Stimulated activated naive CD8-positive, alpha-beta T cell treated with anti-CD3 and anti-CD28 coated beads, Interleukin-15, amount 100 ng/mL, for 72 hours (primary cell): Measurements from ENCODE around the gene CCDC188.

Experiments
- ATAC-seq: fragments of 150-1000 bp; cut with Tn5 transposase; 2 replicates; pipeline ENCODE4 v1.10.0; 2021; ENCODE audit warnings: mild to moderate bottlenecking, moderate library complexity
- DNase-seq, 2 donors: peaks; one replicate each; pipeline ENCODE4 v3.0.0; 2021 to 2022
- H3K27ac Mint-ChIP-seq, 2 donors: one replicate each; pipeline ENCODE4 v1.8.0; 2022; ENCODE audit warnings: mild to moderate bottlenecking in 2 of 2, mixed read lengths in 2 of 2, moderate library complexity in 2 of 2
- H3K27me3 Mint-ChIP-seq: one replicate; pipeline ENCODE4 v1.8.0; 2022; ENCODE audit warnings: mixed read lengths
- H3K4me1 Mint-ChIP-seq: one replicate; pipeline ENCODE4 v1.8.0; 2022; ENCODE audit warnings: mild to moderate bottlenecking, mixed read lengths
- H3K4me3 Mint-ChIP-seq, 2 donors: one replicate each; pipeline ENCODE4 v1.8.0; 2022; ENCODE audit warnings: mild to moderate bottlenecking in 2 of 2, mixed read lengths in 2 of 2, moderate library complexity in 1 of 2
- H3K9me3 Mint-ChIP-seq, 2 donors: one replicate each; pipeline ENCODE4 v1.8.0; 2022; ENCODE audit warnings: mixed read lengths in 2 of 2

The CCDC188 gene

DNA sequence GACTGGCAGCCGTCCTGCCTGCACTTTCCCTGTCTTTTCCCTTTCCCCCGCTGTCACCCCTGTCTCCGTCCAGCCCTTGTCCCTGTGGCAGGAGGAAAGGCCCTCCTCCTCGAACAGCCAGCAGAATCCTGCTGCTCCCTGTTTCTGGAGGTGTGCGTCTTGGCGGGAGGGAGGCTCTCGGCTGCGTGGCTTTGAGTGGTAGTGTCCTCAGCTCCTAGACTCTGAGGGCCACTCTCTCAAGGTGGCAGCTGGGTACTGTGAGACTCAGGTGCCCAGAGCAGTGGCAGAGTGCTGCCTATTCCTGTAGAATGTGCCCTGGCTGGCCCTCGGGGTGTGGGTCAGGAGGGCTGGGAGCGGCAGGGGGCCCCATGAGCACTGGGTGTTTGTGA, 44.0 kb downstream of the CCDC188 start:
- Mint-ChIP-seq H3K4me1 (peaks cover 75% of the 10 kb centered on the region), H3K4me3 (no peak overlapping the region), H3K27me3 (no peaks in the 10 kb centered on the region), H3K27ac (peak overlapping the region in 1 of 2 donors; percentile 91), H3K9me3 (no peaks in the 10 kb centered on the region)
- ATAC-seq (no peak), DNase-seq (no peak)

DNA sequence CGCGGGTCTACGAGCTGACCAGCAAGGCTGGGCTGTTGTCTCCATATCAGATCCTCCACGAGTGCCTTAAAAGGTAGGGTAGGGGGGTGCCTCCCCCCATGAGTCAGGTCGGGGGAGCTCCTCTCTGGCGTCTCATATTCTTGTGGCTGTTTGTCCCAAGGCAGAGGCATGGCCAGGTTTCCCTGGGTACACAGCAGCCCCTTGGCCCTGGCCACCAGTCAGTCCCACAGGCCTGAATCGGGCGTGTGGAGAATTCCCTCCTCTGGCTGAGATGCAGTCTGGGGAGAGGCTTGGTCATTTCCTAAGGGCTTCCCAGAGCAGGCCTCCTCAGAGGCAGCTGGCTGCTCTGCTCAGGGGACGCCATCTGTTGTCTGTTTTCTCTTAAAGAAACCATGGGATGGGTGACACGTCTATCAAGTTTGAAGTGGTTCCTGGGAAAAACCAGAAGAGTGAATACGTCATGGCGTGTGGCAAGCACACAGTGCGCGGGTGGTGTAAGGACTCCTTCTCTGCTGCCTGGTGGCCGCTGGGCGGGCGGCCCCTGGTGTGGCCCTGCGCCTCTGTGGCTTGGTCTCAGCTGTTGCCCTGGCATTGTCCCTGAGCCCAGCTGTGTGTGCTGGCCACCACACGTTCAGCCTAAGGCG, 44.5 kb downstream of the CCDC188 start:
- H3K27me3 Mint-ChIP-seq = no peaks in the 10 kb centered on the region
- no peak overlapping the region for H3K4me3 Mint-ChIP-seq
- ATAC-seq (no peak), DNase-seq (no peak)
- no peaks in the 10 kb centered on the region for H3K9me3 Mint-ChIP-seq
- peak overlapping the region in 1 of 2 donors; percentile 91 for H3K27ac Mint-ChIP-seq
- peaks cover 75% of the 10 kb centered on the region for H3K4me1 Mint-ChIP-seq

DNA sequence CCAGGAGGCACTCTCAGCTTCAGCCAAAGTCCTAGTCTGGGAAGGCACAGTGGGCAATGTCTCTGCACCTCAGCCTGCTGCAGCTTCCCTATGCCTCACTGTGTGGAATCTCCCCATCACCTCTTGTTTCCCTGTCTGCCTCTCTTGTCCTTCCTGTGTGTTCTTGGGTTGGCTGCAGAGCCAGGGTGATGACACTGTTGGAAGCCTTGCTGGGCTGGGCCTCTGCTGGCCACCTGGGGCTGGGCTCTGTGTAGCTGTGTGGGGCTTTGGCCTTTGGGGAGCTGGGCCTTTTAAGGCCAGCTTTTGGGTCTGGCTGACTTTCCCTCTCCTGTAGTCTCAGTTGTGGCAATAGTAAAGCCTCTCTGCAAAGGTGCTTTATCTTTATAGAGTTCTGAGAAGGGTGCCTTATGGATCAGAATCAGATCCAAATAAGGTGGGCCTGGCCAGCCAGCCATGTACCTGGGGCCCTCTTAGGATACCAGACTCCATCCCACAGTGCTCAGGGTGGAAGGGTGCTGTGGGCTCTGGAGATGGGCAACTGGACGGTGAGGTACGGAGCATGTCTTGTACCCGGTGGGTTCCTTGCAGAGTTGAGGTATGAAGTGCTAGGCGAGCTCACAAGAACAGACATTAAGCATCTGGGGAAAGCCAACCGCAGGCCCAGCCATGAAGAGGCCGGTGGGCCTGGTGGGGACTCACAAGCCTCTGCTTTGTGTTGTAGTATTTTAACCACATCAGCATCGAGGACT, 45.2 kb downstream of the CCDC188 start:
- Mint-ChIP-seq H3K27ac (peak overlapping the region in 1 of 2 donors; percentile 65), H3K4me3 (no peak overlapping the region)

GRCh38 chr22:20102203-20102780, 48.6 kb downstream of the CCDC188 start:
- Mint-ChIP-seq H3K27ac (peak overlapping the region in 1 of 2 donors; percentile 67), H3K4me3 (peak overlapping the region in 1 of 2 donors; percentile 40), H3K9me3 (peaks cover under 1 to 4% of the 10 kb centered on the region in 2 donors), H3K4me1 (peaks cover 87% of the 10 kb centered on the region), H3K27me3 (no peaks in the 10 kb centered on the region)
- ATAC-seq = no peak
- DNase-seq = no peak

More for the DNA sequence above, 45.2 kb downstream of the CCDC188 start:
- Mint-ChIP-seq H3K4me1 (peaks cover 75% of the 10 kb centered on the region), H3K9me3 (no peaks in the 10 kb centered on the region), H3K27me3 (no peaks in the 10 kb centered on the region)
- DNase-seq (no peak), ATAC-seq (no peak)

DNA sequence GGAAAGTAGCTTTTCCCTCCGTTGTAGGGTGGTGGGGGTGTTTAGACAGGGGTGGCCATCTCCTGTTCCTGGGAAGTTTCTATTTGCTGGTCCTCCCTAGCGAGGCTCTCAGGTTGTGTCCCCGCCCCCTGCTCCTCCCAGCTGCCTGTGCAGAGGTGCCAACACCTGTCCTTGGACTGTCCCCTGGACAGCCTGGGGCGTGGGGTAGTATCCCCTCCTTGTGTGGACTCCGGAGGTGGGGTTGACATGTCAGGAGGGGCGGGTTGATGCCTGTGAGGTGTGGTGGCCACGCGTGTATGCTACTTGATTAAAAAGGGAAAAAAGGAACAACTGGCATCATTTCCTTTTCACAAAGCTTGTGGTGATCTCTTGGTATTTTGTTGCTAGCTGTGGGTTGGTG, 49.2 kb downstream of the CCDC188 start:
- no peak for ATAC-seq
- H3K4me1 Mint-ChIP-seq = peaks cover 90% of the 10 kb centered on the region
- DNase-seq = no peak
- no peaks in the 10 kb centered on the region for H3K27me3 Mint-ChIP-seq
- peaks cover 7 to 8% of the 10 kb centered on the region in 2 donors for H3K9me3 Mint-ChIP-seq
- no peak overlapping the region for H3K27ac Mint-ChIP-seq
- peak overlapping the region in 1 of 2 donors; percentile 26 for H3K4me3 Mint-ChIP-seq

GRCh38 chr22:20099099-20099711, 51.6 kb downstream of the CCDC188 start:
- no peak overlapping the region for H3K4me3 Mint-ChIP-seq
- H3K27ac Mint-ChIP-seq = peak overlapping the region in 1 of 2 donors; percentile 36
- peaks cover 8 to 12% of the 10 kb centered on the region in 2 donors for H3K9me3 Mint-ChIP-seq
- no peak for ATAC-seq
- no peak for DNase-seq
- H3K27me3 Mint-ChIP-seq = no peaks in the 10 kb centered on the region
- H3K4me1 Mint-ChIP-seq = peaks cover 92% of the 10 kb centered on the region
